Sigmoid colon (tissue), 4 donors: Measurements from ENCODE around the gene RTN4.

Experiments used
- POLR2A ChIP-seq, 2 donors: fragments of 450-650 bp; IDR thresholded peaks; one replicate each; pipeline ENCODE4 v1.6.1; 2016; ENCODE audit warnings: antibody characterized with exemption in 2 of 2, mild to moderate bottlenecking in 2 of 2, moderate library complexity in 2 of 2
- POLR2AphosphoS5 ChIP-seq, 4 donors: sonication (generic); formaldehyde crosslinking; IDR thresholded peaks; one replicate each; pipeline ENCODE4 v1.6.1; 2017; ENCODE audit warnings: antibody characterized with exemption in 4 of 4
- TF ChIP-seq, protein P1 (sequence below), 4 experiments: fragments of 450-650 bp in 3 of 4; fragments of 200-600 bp in 1 of 4; IDR thresholded peaks; one replicate each; pipeline ENCODE4 v1.5.1; 2016 to 2019; ENCODE audit warnings: antibody characterized with exemption in 4 of 4, mild to moderate bottlenecking in 3 of 4, moderate library complexity in 2 of 4

DNA sequence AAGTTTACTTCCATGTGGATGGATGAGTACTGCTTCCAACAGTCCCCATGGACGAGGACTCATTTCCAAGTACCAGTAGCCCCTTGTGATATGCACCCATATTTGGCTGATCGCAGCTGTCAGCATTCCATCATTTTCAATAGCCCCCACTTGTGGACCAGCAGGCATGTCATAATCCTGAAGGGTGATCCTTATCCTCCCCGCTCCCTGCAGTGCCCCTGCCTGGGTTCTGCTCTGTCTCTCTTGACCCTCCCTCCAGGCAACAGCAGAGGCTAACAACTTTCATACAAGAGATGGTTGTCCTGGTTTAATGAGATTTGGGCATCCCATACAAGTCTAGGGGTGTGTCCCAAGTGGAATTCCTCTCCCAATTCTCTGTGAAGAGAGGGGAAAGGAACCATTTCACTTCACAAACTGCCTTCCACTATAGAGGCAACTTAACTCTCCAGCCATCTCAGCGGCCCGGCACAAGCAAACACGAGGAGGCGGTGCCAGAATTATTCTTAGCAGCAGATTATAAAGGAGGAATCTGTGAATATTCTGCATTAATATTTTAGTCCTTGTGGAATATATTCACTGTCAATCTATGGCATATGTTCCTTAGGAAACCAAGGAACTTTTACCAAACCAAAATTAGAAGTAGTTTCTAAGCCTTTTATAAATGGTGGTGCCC, 110.7 kb downstream of the RTN4 start:
- TF ChIP-seq POLR2A (IDR thresholded peaks at IDR 0.05) (no peak), POLR2AphosphoS5 (IDR thresholded peaks at IDR 0.05) (no peak)
- TF ChIP-seq, protein P1, sequence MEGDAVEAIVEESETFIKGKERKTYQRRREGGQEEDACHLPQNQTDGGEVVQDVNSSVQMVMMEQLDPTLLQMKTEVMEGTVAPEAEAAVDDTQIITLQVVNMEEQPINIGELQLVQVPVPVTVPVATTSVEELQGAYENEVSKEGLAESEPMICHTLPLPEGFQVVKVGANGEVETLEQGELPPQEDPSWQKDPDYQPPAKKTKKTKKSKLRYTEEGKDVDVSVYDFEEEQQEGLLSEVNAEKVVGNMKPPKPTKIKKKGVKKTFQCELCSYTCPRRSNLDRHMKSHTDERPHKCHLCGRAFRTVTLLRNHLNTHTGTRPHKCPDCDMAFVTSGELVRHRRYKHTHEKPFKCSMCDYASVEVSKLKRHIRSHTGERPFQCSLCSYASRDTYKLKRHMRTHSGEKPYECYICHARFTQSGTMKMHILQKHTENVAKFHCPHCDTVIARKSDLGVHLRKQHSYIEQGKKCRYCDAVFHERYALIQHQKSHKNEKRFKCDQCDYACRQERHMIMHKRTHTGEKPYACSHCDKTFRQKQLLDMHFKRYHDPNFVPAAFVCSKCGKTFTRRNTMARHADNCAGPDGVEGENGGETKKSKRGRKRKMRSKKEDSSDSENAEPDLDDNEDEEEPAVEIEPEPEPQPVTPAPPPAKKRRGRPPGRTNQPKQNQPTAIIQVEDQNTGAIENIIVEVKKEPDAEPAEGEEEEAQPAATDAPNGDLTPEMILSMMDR (IDR thresholded peaks at IDR 0.05): no peak
